Calu3 (cell line): ENCODE measurements around the gene KCTD13. TPM values are rescaled to one million over a fixed set of nuclear protein-coding genes. Genes with fewer than 3 reads are reported as not detected.

Experiments
- BruUV-seq: library from RNA; stranded (reverse); fragments of 400-500 nt; replicated peaks from 2 replicates; lab custom pipeline; 2021; lab: Mats Ljungman, UMichigan
- CTCF ChIA-PET: fragments of 300-600 bp; sonication (Branson Sonifier 250); formaldehyde crosslinking; loops from one replicate; lab custom pipeline; 2022; ENCODE audit warnings: antibody characterized with exemption; lab: Charles Lee
- DNase-seq: peaks from one replicate; pipeline ENCODE4 v3.0.0; 2022
- H3K27ac Mint-ChIP-seq: one replicate; pipeline ENCODE4 v1.8.0; 2022; ENCODE audit warnings: mixed read lengths; ENCODE audit not compliant: unreplicated experiment
- H3K27me3 Mint-ChIP-seq: one replicate; pipeline ENCODE4 v1.8.0; 2022; ENCODE audit warnings: mixed read lengths; ENCODE audit not compliant: unreplicated experiment
- H3K36me3 Mint-ChIP-seq: one replicate; pipeline ENCODE4 v1.8.0; 2022; ENCODE audit warnings: mild to moderate bottlenecking, moderate library complexity, mixed read lengths; ENCODE audit not compliant: insufficient read depth, unreplicated experiment
- H3K4me1 Mint-ChIP-seq: one replicate; pipeline ENCODE4 v1.8.0; 2022; ENCODE audit warnings: mild to moderate bottlenecking, low read depth, mixed read lengths; ENCODE audit not compliant: unreplicated experiment
- H3K4me3 Mint-ChIP-seq: one replicate; pipeline ENCODE4 v1.8.0; 2022; ENCODE audit warnings: mild to moderate bottlenecking, low read depth, moderate library complexity, mixed read lengths; ENCODE audit not compliant: unreplicated experiment
- H3K9me3 Mint-ChIP-seq: one replicate; pipeline ENCODE4 v1.8.0; 2022; ENCODE audit warnings: low read depth, mixed read lengths; ENCODE audit not compliant: unreplicated experiment
- CTCF ChIP-seq: fragments of 200-600 bp; IDR thresholded peaks from one replicate; pipeline ENCODE4 v1.8.0; 2022; ENCODE audit warnings: antibody characterized with exemption; ENCODE audit not compliant: unreplicated experiment
- intact Hi-C: fragments of 100-400 bp; cut with micrococcal nuclease; formaldehyde crosslinking; loops from one replicate; pipeline ENCODE4 v1.10.0; 2022; ENCODE audit not compliant: unreplicated experiment
- total RNA-seq: library from RNA; stranded (reverse); gene quantifications from 2 replicates; pipeline ENCODE4 v1.2.3, GENCODE V29; 2022

The KCTD13 gene
- total RNA-seq, 1 experiment from 2014 or later, result 55.8 TPM

- no peak overlapping the region for H3K27ac Mint-ChIP-seq
- H3K4me1 Mint-ChIP-seq, result peaks cover 23% of the 10 kb centered on the region
- intact Hi-C loops, result loop anchor here (10.0 kb wide), 1 partner anchor 52 kb away; the partner anchor contains the start of gene TAOK2
- H3K4me3 Mint-ChIP-seq, result no peak overlapping the region
- no TSS peak for BruUV-seq
- TF ChIP-seq CTCF, result no peak
- no peaks in the 10 kb centered on the region for H3K9me3 Mint-ChIP-seq
- CTCF ChIA-PET, result no interaction called here
- DNase-seq, result no peak
- H3K27me3 Mint-ChIP-seq, result no peaks in the 10 kb centered on the region
- H3K36me3 Mint-ChIP-seq, result peaks cover 66% of the 10 kb centered on the region
These were observed 3.7 kb downstream of the KCTD13 start for GRCh38 chr16:29922326-29922725.

GRCh38 chr16:29921034-29921385 is 5.0 kb downstream of the KCTD13 start:
- no peak for DNase-seq
- BruUV-seq, result no TSS peak
- TF ChIP-seq CTCF, result no peak
- CTCF ChIA-PET, result interaction anchor here (0.5 kb wide), 1 partner anchor 13 kb away, joined by 3 read pairs; no protein-coding TSS in a partner anchor
- H3K36me3 Mint-ChIP-seq, result peaks cover 69% of the 10 kb centered on the region
- H3K9me3 Mint-ChIP-seq, result no peaks in the 10 kb centered on the region
- H3K4me3 Mint-ChIP-seq, result no peak overlapping the region
- no peaks in the 10 kb centered on the region for H3K27me3 Mint-ChIP-seq
- intact Hi-C loops, result loop anchor here (10.0 kb wide), 1 partner anchor 54 kb away; the partner anchor contains the start of gene TAOK2
- H3K27ac Mint-ChIP-seq, result no peak overlapping the region
- H3K4me1 Mint-ChIP-seq, result peaks cover 24% of the 10 kb centered on the region

DNA sequence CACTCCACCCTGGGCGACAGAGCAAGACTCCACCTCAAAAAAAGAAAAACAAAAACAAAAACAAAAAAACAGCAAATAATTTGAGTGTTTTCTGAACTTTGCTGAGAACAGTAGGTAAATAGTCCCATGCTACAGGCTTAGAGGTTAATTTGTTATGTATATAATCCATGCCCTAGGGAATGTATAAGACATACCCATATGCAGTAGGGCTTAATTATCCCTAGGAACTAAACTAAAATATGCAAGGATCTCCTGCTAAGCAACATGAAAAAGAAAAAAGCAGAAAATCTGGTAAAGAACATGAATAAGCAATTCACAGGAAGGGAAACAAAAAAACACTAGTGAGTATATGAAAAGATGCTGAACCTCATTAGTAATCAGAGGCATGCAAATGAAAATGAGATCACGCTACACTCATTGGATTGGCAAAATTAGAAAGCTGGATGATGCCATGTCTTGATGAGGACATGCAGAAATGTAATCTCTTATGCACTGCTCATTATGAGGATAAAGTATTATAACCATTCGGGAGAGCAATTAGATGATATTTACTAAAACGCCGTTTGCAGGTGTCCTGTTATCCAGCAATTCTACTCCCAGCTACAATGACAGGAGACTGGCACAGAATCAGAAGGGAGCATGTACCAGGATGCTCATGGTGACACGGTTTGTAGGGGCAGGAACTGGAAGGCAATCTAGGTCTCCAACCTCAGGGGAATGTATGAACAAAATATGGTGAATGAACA is 5.6 kb downstream of the KCTD13 start:
- Mint-ChIP-seq H3K9me3 (no peaks in the 10 kb centered on the region), H3K4me3 (no peak overlapping the region), H3K27me3 (no peaks in the 10 kb centered on the region), H3K36me3 (peaks cover 69% of the 10 kb centered on the region), H3K4me1 (peaks cover 29% of the 10 kb centered on the region), H3K27ac (no peak overlapping the region)
- DNase-seq, result no peak
- CTCF ChIA-PET, result interaction anchor here (0.5 kb wide), 1 partner anchor 12 kb away, joined by 3 read pairs; no protein-coding TSS in a partner anchor
- TF ChIP-seq CTCF, result no peak
- BruUV-seq, result no TSS peak
- intact Hi-C loops, result loop anchor here (10.0 kb wide), 1 partner anchor 54 kb away; the partner anchor contains the start of gene TAOK2

DNA sequence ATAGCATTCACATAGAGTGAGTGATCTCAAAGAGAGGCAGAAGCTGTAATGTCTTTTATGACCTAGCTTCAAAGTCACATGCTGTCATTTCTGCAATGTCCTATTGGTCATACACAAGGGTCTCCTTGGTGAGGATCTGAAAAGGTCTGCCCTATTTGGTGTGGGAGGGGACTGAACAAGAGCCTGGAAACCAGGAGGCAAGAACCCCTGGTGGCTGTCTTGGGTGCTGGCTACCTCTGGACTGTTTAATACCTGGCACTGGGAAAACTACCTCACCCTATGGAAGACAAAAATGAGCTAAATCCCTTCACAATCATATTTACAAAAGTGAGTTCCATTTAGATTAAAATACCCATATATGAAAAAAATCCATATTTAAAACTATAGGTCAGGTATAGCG is 9.0 kb downstream of the KCTD13 start:
- peaks cover 82% of the 10 kb centered on the region for H3K36me3 Mint-ChIP-seq
- intact Hi-C loops, result no loop called here
- no peaks in the 10 kb centered on the region for H3K9me3 Mint-ChIP-seq
- peak; percentile 6 for TF ChIP-seq CTCF
- no peak for DNase-seq
- CTCF ChIA-PET, result interaction anchor here (0.5 to 2.7 kb wide), 4 partner anchors 9 to 116 kb away, joined by 3 to 12 read pairs (median 4); partner anchors contain the start of genes KCTD13 and TMEM219
- BruUV-seq, result no TSS peak
- H3K27ac Mint-ChIP-seq, result no peak overlapping the region
- peaks cover 42% of the 10 kb centered on the region for H3K4me1 Mint-ChIP-seq
- no peaks in the 10 kb centered on the region for H3K27me3 Mint-ChIP-seq
- H3K4me3 Mint-ChIP-seq, result no peak overlapping the region
